ENCODE data around the gene CENPC.
"Not testable (repeated sequence)": the region's sequence is repeated elsewhere in the genome, so short reads cannot be mapped to it uniquely, and the experiment has no call there.

The CENPC gene

GRCh38 chr4:67545199-67546003 is at the start of gene CENPC:
Gene CENPC, minus strand, starts transcription at chr4:67545503. Its CDS starts 148 bp downstream, at chr4:67545355.
- peak; percentile 81 for DNase-seq (ENCODE audit: low read depth)

GRCh38 chr4:67593741-67594175 is 48.5 kb upstream of the CENPC start:
- DNase-seq (ENCODE audit: low read depth), result no peak

GRCh38 chr4:67587156-67587555 is 41.9 kb upstream of the CENPC start:
- no peak for DNase-seq (ENCODE audit: low read depth)

- no peak for DNase-seq (ENCODE audit: low read depth)
These were observed 39.2 kb upstream of the CENPC start for GRCh38 chr4:67584496-67584895.

- DNase-seq (ENCODE audit: low read depth), result no peak
These were observed 36.6 kb upstream of the CENPC start for GRCh38 chr4:67581913-67582312.

- no peak for DNase-seq (ENCODE audit: low read depth)
These were observed 36.0 kb upstream of the CENPC start for GRCh38 chr4:67581208-67581857.

- DNase-seq (ENCODE audit: low read depth), result no peak
These were observed 35.3 kb upstream of the CENPC start for GRCh38 chr4:67580577-67580976.

GRCh38 chr4:67576538-67576937 is 31.2 kb upstream of the CENPC start:
- no peak for DNase-seq (ENCODE audit: low read depth)

- DNase-seq (ENCODE audit: low read depth), result no peak
These were observed 30.8 kb upstream of the CENPC start for GRCh38 chr4:67576059-67576466.

- DNase-seq (ENCODE audit: low read depth), result no peak
These were observed 30.1 kb upstream of the CENPC start for GRCh38 chr4:67575232-67576058.

- no peak for DNase-seq (ENCODE audit: low read depth)
These were observed 27.9 kb upstream of the CENPC start for GRCh38 chr4:67573193-67573592.

GRCh38 chr4:67571975-67572374 is 26.7 kb upstream of the CENPC start:
- no peak for DNase-seq (ENCODE audit: low read depth)

- DNase-seq (ENCODE audit: low read depth), result no peak
These were observed 25.2 kb upstream of the CENPC start for GRCh38 chr4:67570537-67570936.

GRCh38 chr4:67568820-67569219 is 23.5 kb upstream of the CENPC start:
- no peak for DNase-seq (ENCODE audit: low read depth)

- no peak for DNase-seq (ENCODE audit: low read depth)
These were observed 21.0 kb upstream of the CENPC start for GRCh38 chr4:67566335-67566734.

GRCh38 chr4:67565284-67565683 is 20.0 kb upstream of the CENPC start:
- DNase-seq (ENCODE audit: low read depth), result no peak

GRCh38 chr4:67558493-67558892 is 13.2 kb upstream of the CENPC start, which contains the start of gene STAP1:
Gene STAP1, plus strand, starts transcription at chr4:67558727. Its CDS starts 83 bp downstream, at chr4:67558810.
- DNase-seq (ENCODE audit: low read depth), result no peak

GRCh38 chr4:67556436-67556835 is 11.1 kb upstream of the CENPC start:
- no peak for DNase-seq (ENCODE audit: low read depth)

- no peak for DNase-seq (ENCODE audit: low read depth)
These were observed 10.1 kb upstream of the CENPC start for GRCh38 chr4:67555447-67555846.

- DNase-seq (ENCODE audit: low read depth), result no peak
These were observed 8.8 kb upstream of the CENPC start for GRCh38 chr4:67554096-67554495.

GRCh38 chr4:67552146-67552792 is 7.0 kb upstream of the CENPC start:
- DNase-seq (ENCODE audit: low read depth), result not testable (repeated sequence)

GRCh38 chr4:67550857-67551256 is 5.6 kb upstream of the CENPC start:
- DNase-seq (ENCODE audit: low read depth), result no peak

All from stimulated activated CD8-positive, alpha-beta memory T cell treated with anti-CD3 and anti-CD28 coated beads, Interleukin-15, amount 100 ng/mL, for 1 hour (primary cell).